Liver (tissue), 9 donors: ENCODE data around the gene CEBPG. TPM values are rescaled to one million over a fixed set of nuclear protein-coding genes. Genes with fewer than 3 reads are reported as not detected.

Experiments
- DNase-seq: peaks from one replicate; pipeline ENCODE4 v3.0.0-alpha.2; 2017; ENCODE audit warnings: low spot score
- H3K27ac ChIP-seq, 2 donors: one replicate each; pipeline ENCODE4 v1.7.0; 2013; ENCODE audit warnings: inconsistent platforms in 2 of 2, low read length in 2 of 2, control low read depth in 1 of 2, low read depth in 1 of 2, mild to moderate bottlenecking in 1 of 2
- H3K27me3 ChIP-seq, 4 donors: one replicate each; pipeline versions ENCODE4 v1.6.1 to v1.7.0; 2013; ENCODE audit warnings: low read length in 3 of 4, inconsistent platforms in 1 of 4, mild to moderate bottlenecking in 1 of 4, moderate library complexity in 1 of 4; ENCODE audit not compliant: control insufficient read depth in 4 of 4, insufficient read depth in 4 of 4
- H3K36me3 ChIP-seq, 4 donors: one replicate each; pipeline versions ENCODE4 v1.6.1 to v1.7.0; 2013; ENCODE audit warnings: low read length in 3 of 4, mild to moderate bottlenecking in 3 of 4, low read depth in 1 of 4, moderate library complexity in 1 of 4; ENCODE audit not compliant: control insufficient read depth in 4 of 4, insufficient read depth in 3 of 4
- H3K4me1 ChIP-seq, 4 donors: one replicate each; pipeline versions ENCODE4 v1.6.1 to v1.7.0; 2013; ENCODE audit warnings: low read length in 3 of 4, mild to moderate bottlenecking in 3 of 4, moderate library complexity in 1 of 4; ENCODE audit not compliant: control insufficient read depth in 4 of 4, insufficient read depth in 4 of 4
- H3K4me3 ChIP-seq, 3 donors: one replicate each; pipeline versions ENCODE4 v1.6.1 to v1.7.0; 2013; ENCODE audit warnings: low read length in 3 of 3, control low read depth in 1 of 3, low read depth in 1 of 3, mild to moderate bottlenecking in 1 of 3
- H3K9ac ChIP-seq, 2 donors: one replicate each; pipeline ENCODE4 v1.7.0; 2013; ENCODE audit warnings: low read length in 2 of 2, mild to moderate bottlenecking in 2 of 2, moderate library complexity in 2 of 2, control low read depth in 1 of 2, low read depth in 1 of 2
- H3K9me3 ChIP-seq, 4 donors: one replicate each; pipeline versions ENCODE4 v1.6.1 to v1.7.0; 2013; ENCODE audit warnings: low read length in 3 of 4; ENCODE audit not compliant: control insufficient read depth in 4 of 4
- ATF3 ChIP-seq: IDR thresholded peaks from 2 replicates; pipeline ENCODE4 v1.6.1; 2016; ENCODE audit warnings: antibody characterized with exemption
- CTCF ChIP-seq: fragments of 150-350 bp; IDR thresholded peaks from 2 replicates; pipeline ENCODE4 v1.5.1; 2017; ENCODE audit warnings: improper control_type of control experiment, low read depth, low read length; ENCODE audit not compliant: missing input control
- EGR1 ChIP-seq, 2 donors: IDR thresholded peaks; 2 replicates each; pipeline ENCODE4 v1.6.1; 2016 to 2018; ENCODE audit warnings: antibody characterized with exemption in 2 of 2, low read depth in 2 of 2
- FOXA1 ChIP-seq: IDR thresholded peaks from 2 replicates; pipeline ENCODE4 v1.6.1; 2016; ENCODE audit warnings: antibody characterized with exemption
- FOXA2 ChIP-seq: IDR thresholded peaks from 2 replicates; pipeline ENCODE4 v1.6.1; 2016; ENCODE audit warnings: antibody characterized with exemption
- GABPA ChIP-seq, 2 donors: IDR thresholded peaks in 1 of 2; conservative IDR thresholded peaks in 1 of 2; 2 replicates each; pipeline ENCODE4 v1.6.1; 2016; ENCODE audit warnings: antibody characterized with exemption in 2 of 2, mild to moderate bottlenecking in 1 of 2, moderate library complexity in 1 of 2
- HNF4A ChIP-seq, 2 donors: conservative IDR thresholded peaks; 2 replicates each; pipeline ENCODE4 v1.6.1; 2016; ENCODE audit warnings: antibody characterized with exemption in 2 of 2, mild to moderate bottlenecking in 2 of 2
- HNF4G ChIP-seq: IDR thresholded peaks from 2 replicates; pipeline ENCODE4 v1.6.1; 2016; ENCODE audit warnings: antibody characterized with exemption
- JUND ChIP-seq, 2 donors: IDR thresholded peaks; 2 replicates each; pipeline ENCODE4 v1.6.1; 2016; ENCODE audit warnings: antibody characterized with exemption in 2 of 2
- NR2F2 ChIP-seq: IDR thresholded peaks from 2 replicates; pipeline ENCODE4 v1.6.1; 2016; ENCODE audit warnings: antibody characterized with exemption
- RAD21 ChIP-seq, 2 donors: IDR thresholded peaks; 2 replicates each; pipeline ENCODE4 v1.6.1; 2016; ENCODE audit warnings: antibody characterized with exemption in 2 of 2, mild to moderate bottlenecking in 2 of 2
- RXRA ChIP-seq, 2 donors: IDR thresholded peaks; 2 replicates each; pipeline ENCODE4 v1.6.1; 2017 to 2018; ENCODE audit warnings: antibody characterized with exemption in 2 of 2, mild to moderate bottlenecking in 1 of 2
- SP1 ChIP-seq: IDR thresholded peaks from 2 replicates; pipeline ENCODE4 v1.6.1; 2018; ENCODE audit warnings: antibody characterized with exemption, mild to moderate bottlenecking
- TAF1 ChIP-seq: conservative IDR thresholded peaks from 2 replicates; pipeline ENCODE4 v1.6.1; 2016; ENCODE audit warnings: antibody characterized with exemption, mild to moderate bottlenecking
- YY1 ChIP-seq: IDR thresholded peaks from 2 replicates; pipeline ENCODE4 v1.6.1; 2016; ENCODE audit warnings: antibody characterized with exemption, mild to moderate bottlenecking
- WGBS: extraction: QIAGEN DNeasy Blood & Tissue Kit; methylation state at CpG from one replicate; pipeline ENCODE4 v1.1.7; 2013; 5-methylcytosine and 5-hydroxymethylcytosine counted together
- polyA plus RNA-seq, 2 donors: library from polyadenylated mRNA; stranded (reverse) in 1 of 2; unstranded in 1 of 2; fragments of 200-250 nt in 1 of 2; fragments of >200 nt in 1 of 2; fragmentation: Nextera tagmentation in 1 of 2; extraction: Ambion mirVana in 1 of 2; gene quantifications; one replicate each; pipeline versions ENCODE4 v1.2.1 to v1.2.3, GENCODE V29; 2013 to 2015
- total RNA-seq, 2 donors: library from RNA; depleted of rRNA; stranded (reverse); fragments of >200 nt; gene quantifications; one replicate each; pipeline ENCODE4 v1.2.3, GENCODE V29; 2014
- TF ChIP-seq, protein P1 (sequence below): IDR thresholded peaks from 2 replicates; pipeline ENCODE4 v1.6.1; 2016; ENCODE audit warnings: antibody characterized with exemption, mild to moderate bottlenecking
- TF ChIP-seq, protein P2 (sequence below): IDR thresholded peaks from 2 replicates; pipeline ENCODE4 v1.6.1; 2016; ENCODE audit warnings: antibody characterized with exemption
- donor health status: healthy.
- donor health status: healthy.
- donor health status: healthy.
- donor health status: healthy.
- donor health status: healthy.

The CEBPG gene
- total and polyA plus RNA-seq, 4 donors, result 16.9 to 36.1 (median 24.2) TPM

GRCh38 chr19:33405553-33406461 lies 32.3 kb downstream of the CEBPG start:
- H3K4me1 ChIP-seq, result peaks cover 31 to 76% (median 53%) of the 10 kb centered on the region in 4 donors
- TF ChIP-seq RXRA (IDR thresholded peaks at IDR 0.05) (peak; percentile 92 to 97), FOXA1 (peak; percentile 55), HNF4A (conservative IDR thresholded peaks at IDR 0.05) (peak; percentile 45 to 79), FOXA2 (peak; percentile 65), TAF1 (no peak), RAD21 (IDR thresholded peaks at IDR 0.05) (peak; percentile 16 to 40), EGR1 (IDR thresholded peaks at IDR 0.05; ENCODE audit: low read depth in 2 of 2) (peak; percentile 88 to 94), SP1 (peak; percentile 89), NR2F2 (no peak), ATF3 (no peak), CTCF (no peak), HNF4G (peak; percentile 5), JUND (IDR thresholded peaks at IDR 0.05) (peak in 1 of 2 donors; percentile 80), YY1 (peak; percentile 10)
- TF ChIP-seq, protein P1, sequence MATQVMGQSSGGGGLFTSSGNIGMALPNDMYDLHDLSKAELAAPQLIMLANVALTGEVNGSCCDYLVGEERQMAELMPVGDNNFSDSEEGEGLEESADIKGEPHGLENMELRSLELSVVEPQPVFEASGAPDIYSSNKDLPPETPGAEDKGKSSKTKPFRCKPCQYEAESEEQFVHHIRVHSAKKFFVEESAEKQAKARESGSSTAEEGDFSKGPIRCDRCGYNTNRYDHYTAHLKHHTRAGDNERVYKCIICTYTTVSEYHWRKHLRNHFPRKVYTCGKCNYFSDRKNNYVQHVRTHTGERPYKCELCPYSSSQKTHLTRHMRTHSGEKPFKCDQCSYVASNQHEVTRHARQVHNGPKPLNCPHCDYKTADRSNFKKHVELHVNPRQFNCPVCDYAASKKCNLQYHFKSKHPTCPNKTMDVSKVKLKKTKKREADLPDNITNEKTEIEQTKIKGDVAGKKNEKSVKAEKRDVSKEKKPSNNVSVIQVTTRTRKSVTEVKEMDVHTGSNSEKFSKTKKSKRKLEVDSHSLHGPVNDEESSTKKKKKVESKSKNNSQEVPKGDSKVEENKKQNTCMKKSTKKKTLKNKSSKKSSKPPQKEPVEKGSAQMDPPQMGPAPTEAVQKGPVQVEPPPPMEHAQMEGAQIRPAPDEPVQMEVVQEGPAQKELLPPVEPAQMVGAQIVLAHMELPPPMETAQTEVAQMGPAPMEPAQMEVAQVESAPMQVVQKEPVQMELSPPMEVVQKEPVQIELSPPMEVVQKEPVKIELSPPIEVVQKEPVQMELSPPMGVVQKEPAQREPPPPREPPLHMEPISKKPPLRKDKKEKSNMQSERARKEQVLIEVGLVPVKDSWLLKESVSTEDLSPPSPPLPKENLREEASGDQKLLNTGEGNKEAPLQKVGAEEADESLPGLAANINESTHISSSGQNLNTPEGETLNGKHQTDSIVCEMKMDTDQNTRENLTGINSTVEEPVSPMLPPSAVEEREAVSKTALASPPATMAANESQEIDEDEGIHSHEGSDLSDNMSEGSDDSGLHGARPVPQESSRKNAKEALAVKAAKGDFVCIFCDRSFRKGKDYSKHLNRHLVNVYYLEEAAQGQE, result peak; percentile 54
- TF ChIP-seq, protein P2, sequence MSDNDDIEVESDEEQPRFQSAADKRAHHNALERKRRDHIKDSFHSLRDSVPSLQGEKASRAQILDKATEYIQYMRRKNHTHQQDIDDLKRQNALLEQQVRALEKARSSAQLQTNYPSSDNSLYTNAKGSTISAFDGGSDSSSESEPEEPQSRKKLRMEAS, result peak; percentile 83
- H3K9ac ChIP-seq, result peak overlapping the region; percentile 54 to 90
- H3K4me3 ChIP-seq, result no peak overlapping the region
- no peak for DNase-seq
- peak overlapping the region; percentile 92 to 98 for H3K27ac ChIP-seq
- H3K36me3 ChIP-seq, result peaks cover 0 to 4% (median 0%) of the 10 kb centered on the region in 4 donors
- 36% methylated on average over 34 of the region's 34 CpGs for WGBS
- no peaks in the 10 kb centered on the region for H3K9me3 ChIP-seq
- H3K27me3 ChIP-seq, result no peaks in the 10 kb centered on the region

DNA sequence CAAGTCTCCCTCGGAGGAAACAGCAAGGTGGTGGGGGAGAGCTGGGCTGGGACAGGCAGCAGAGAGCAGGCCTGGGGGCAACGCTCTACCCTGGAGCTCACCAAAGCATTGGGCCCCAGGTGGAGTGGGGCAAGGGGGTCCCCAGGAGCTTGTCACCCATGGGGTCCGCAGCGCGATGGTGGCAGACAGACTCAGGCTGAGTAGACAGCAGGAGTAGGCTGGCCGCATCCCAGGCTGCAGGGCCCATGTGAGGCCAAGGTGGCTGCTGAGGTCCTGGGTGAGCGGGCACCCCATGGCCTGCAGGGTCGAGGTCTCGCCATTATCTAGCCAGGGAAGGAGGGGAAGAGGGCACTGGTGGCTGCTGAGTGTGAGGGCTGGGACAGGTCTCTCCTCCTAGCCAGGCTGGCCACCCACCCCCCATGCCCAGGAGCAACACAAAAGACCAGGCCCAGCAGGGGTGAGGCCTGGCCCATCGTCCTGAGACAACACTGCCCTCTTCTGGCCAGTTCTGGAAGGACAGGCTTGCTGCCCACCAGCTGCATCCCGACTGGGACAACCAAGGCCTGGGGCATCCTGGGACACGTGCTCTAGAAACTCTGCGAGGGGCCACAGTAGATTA lies 33.1 kb downstream of the CEBPG start:
- peak overlapping the region; percentile 5 to 38 for H3K9ac ChIP-seq
- no peak overlapping the region for H3K4me3 ChIP-seq
- no peaks in the 10 kb centered on the region for H3K27me3 ChIP-seq
- DNase-seq, result peak; percentile 85
- H3K27ac ChIP-seq, result peak overlapping the region; percentile 92 to 98
- peaks cover 25 to 73% (median 51%) of the 10 kb centered on the region in 4 donors for H3K4me1 ChIP-seq
- H3K9me3 ChIP-seq, result no peaks in the 10 kb centered on the region
- H3K36me3 ChIP-seq, result peaks cover 0 to 4% (median 0%) of the 10 kb centered on the region in 4 donors
- WGBS, result 40% methylated on average over 13 of the region's 13 CpGs
- TF ChIP-seq RAD21 (IDR thresholded peaks at IDR 0.05) (peak; percentile 95 to 99), EGR1 (IDR thresholded peaks at IDR 0.05; ENCODE audit: low read depth in 2 of 2) (no peak), GABPA (IDR thresholded peaks at IDR 0.05 in 1 of 2, conservative IDR thresholded peaks at IDR 0.05 in 1 of 2) (no peak), CTCF (peak; percentile 96), ATF3 (no peak), RXRA (IDR thresholded peaks at IDR 0.05) (peak in 1 of 2 donors; percentile 30)
- TF ChIP-seq, protein P1, result no peak
